Measurements from ENCODE around the gene TNN.
A peak's percentile ranks its signal among the peaks of the same experiment; 100 is the strongest.

Gene TNN

GRCh38 chr1:175126347-175126746, 58.7 kb downstream of the TNN start:
- Histone ChIP-seq H3K4me2 (no peak overlapping the region), H3K4me3 (no peak overlapping the region), H4K20me1 (no peaks in the 10 kb centered on the region), H3K27me3 (no peaks in the 10 kb centered on the region), H3K4me1 (0 out of 2 replicates have a peak, but pooled peaks cover 9% of the 10 kb centered on the region), H3K36me3 (no peaks in the 10 kb centered on the region), H3K9me3 (no peaks in the 10 kb centered on the region), H3K9ac (no peak overlapping the region), H3K27ac (no peak overlapping the region)
- no peak for TF ChIP-seq Cebpa-rat (IDR thresholded peaks at IDR 0.05)

- Histone ChIP-seq H3K4me3 (no peak overlapping the region), H3K9me3 (no peaks in the 10 kb centered on the region), H3K4me1 (peaks cover 13% of the 10 kb centered on the region), H3K9ac (no peak overlapping the region), H4K20me1 (no peaks in the 10 kb centered on the region), H3K4me2 (no peak overlapping the region), H3K27ac (no peak overlapping the region), H3K36me3 (no peaks in the 10 kb centered on the region), H3K27me3 (no peaks in the 10 kb centered on the region)
- TF ChIP-seq Cebpa-rat (IDR thresholded peaks at IDR 0.05) = no peak
Observed at GRCh38 chr1:175127565-175127964, 59.9 kb downstream of the TNN start.

GRCh38 chr1:175128523-175128922, 60.9 kb downstream of the TNN start:
- H3K27ac ChIP-seq = no peak overlapping the region

GRCh38 chr1:175129182-175129581, 61.5 kb downstream of the TNN start:
- H3K9ac ChIP-seq = no peak overlapping the region
- H3K4me3 ChIP-seq = no peak overlapping the region
- no peak overlapping the region for H3K27ac ChIP-seq
- H3K36me3 ChIP-seq = no peaks in the 10 kb centered on the region
- no peak overlapping the region for H3K4me2 ChIP-seq
- H3K9me3 ChIP-seq = no peaks in the 10 kb centered on the region
- H3K4me1 ChIP-seq = peaks cover 15% of the 10 kb centered on the region
- TF ChIP-seq Cebpa-rat (IDR thresholded peaks at IDR 0.05) = no peak
- H3K27me3 ChIP-seq = no peaks in the 10 kb centered on the region
- no peaks in the 10 kb centered on the region for H4K20me1 ChIP-seq

More at GRCh38 chr1:175128523-175128922, 60.9 kb downstream of the TNN start:
- Histone ChIP-seq H3K4me1 (peaks cover 15% of the 10 kb centered on the region), H3K4me3 (no peak overlapping the region), H4K20me1 (no peaks in the 10 kb centered on the region), H3K9me3 (no peaks in the 10 kb centered on the region), H3K9ac (no peak overlapping the region), H3K27me3 (no peaks in the 10 kb centered on the region), H3K4me2 (no peak overlapping the region), H3K36me3 (no peaks in the 10 kb centered on the region)
- TF ChIP-seq Cebpa-rat (IDR thresholded peaks at IDR 0.05) = no peak

- Histone ChIP-seq H3K36me3 (no peaks in the 10 kb centered on the region), H3K4me2 (no peak overlapping the region), H3K9ac (no peak overlapping the region), H3K9me3 (no peaks in the 10 kb centered on the region), H3K4me3 (no peak overlapping the region), H3K27me3 (no peaks in the 10 kb centered on the region), H3K4me1 (peaks cover 15% of the 10 kb centered on the region), H4K20me1 (no peaks in the 10 kb centered on the region), H3K27ac (no peak overlapping the region)
- TF ChIP-seq Cebpa-rat (IDR thresholded peaks at IDR 0.05) = no peak
Observed at GRCh38 chr1:175129644-175129996, 62.0 kb downstream of the TNN start.

GRCh38 chr1:175129997-175130648, 62.5 kb downstream of the TNN start:
- no peaks in the 10 kb centered on the region for H3K36me3 ChIP-seq
- peak overlapping the region; percentile 30; the same call in 1 of the 2 replicates for H3K27ac ChIP-seq
- H3K9me3 ChIP-seq = no peaks in the 10 kb centered on the region
- no peaks in the 10 kb centered on the region for H4K20me1 ChIP-seq
- no peak for TF ChIP-seq Cebpa-rat (IDR thresholded peaks at IDR 0.05)
- no peaks in the 10 kb centered on the region for H3K27me3 ChIP-seq
- peaks cover 15% of the 10 kb centered on the region for H3K4me1 ChIP-seq
- H3K4me2 ChIP-seq = no peak overlapping the region
- no peak overlapping the region for H3K4me3 ChIP-seq
- H3K9ac ChIP-seq = no peak overlapping the region

GRCh38 chr1:175130649-175131045, 63.0 kb downstream of the TNN start:
- Histone ChIP-seq H3K9ac (no peak overlapping the region), H3K9me3 (no peaks in the 10 kb centered on the region), H3K36me3 (no peaks in the 10 kb centered on the region), H4K20me1 (no peaks in the 10 kb centered on the region), H3K4me3 (no peak overlapping the region), H3K4me1 (peaks cover 15% of the 10 kb centered on the region), H3K27me3 (no peaks in the 10 kb centered on the region), H3K4me2 (no peak overlapping the region), H3K27ac (no peak overlapping the region)
- TF ChIP-seq Cebpa-rat (IDR thresholded peaks at IDR 0.05) = no peak

- Histone ChIP-seq H3K9ac (no peak overlapping the region), H3K27me3 (no peaks in the 10 kb centered on the region), H3K27ac (no peak overlapping the region), H3K9me3 (no peaks in the 10 kb centered on the region), H3K4me1 (peaks cover 15% of the 10 kb centered on the region), H3K4me3 (no peak overlapping the region), H3K4me2 (no peak overlapping the region), H4K20me1 (no peaks in the 10 kb centered on the region), H3K36me3 (no peaks in the 10 kb centered on the region)
- no peak for TF ChIP-seq Cebpa-rat (IDR thresholded peaks at IDR 0.05)
Observed at GRCh38 chr1:175131095-175131494, 63.5 kb downstream of the TNN start.

- Histone ChIP-seq H3K27me3 (no peaks in the 10 kb centered on the region), H3K27ac (no peak overlapping the region), H3K4me2 (peak overlapping the region; percentile 48), H3K4me1 (peaks cover 15% of the 10 kb centered on the region), H3K4me3 (no peak overlapping the region), H3K9me3 (no peaks in the 10 kb centered on the region), H3K9ac (no peak overlapping the region), H4K20me1 (no peaks in the 10 kb centered on the region), H3K36me3 (no peaks in the 10 kb centered on the region)
- TF ChIP-seq Cebpa-rat (IDR thresholded peaks at IDR 0.05) = no peak
Observed at GRCh38 chr1:175132436-175132835, 64.8 kb downstream of the TNN start.

GRCh38 chr1:175133673-175134435, 66.2 kb downstream of the TNN start:
- no peaks in the 10 kb centered on the region for H4K20me1 ChIP-seq
- H3K27me3 ChIP-seq = no peaks in the 10 kb centered on the region
- H3K4me1 ChIP-seq = peaks cover 15% of the 10 kb centered on the region
- no peaks in the 10 kb centered on the region for H3K36me3 ChIP-seq
- no peak overlapping the region for H3K4me3 ChIP-seq
- H3K9ac ChIP-seq = no peak overlapping the region
- no peaks in the 10 kb centered on the region for H3K9me3 ChIP-seq
- no peak for TF ChIP-seq Cebpa-rat (IDR thresholded peaks at IDR 0.05)
- no peak overlapping the region for H3K4me2 ChIP-seq
- no peak overlapping the region for H3K27ac ChIP-seq

All from BLaER1 (cell line).